Kidney (tissue), 14 donors: ENCODE data around the gene CDC34. TPM values are rescaled to one million over a fixed set of nuclear protein-coding genes. Genes with fewer than 3 reads are reported as not detected.

ENCODE experiments used
- DNase-seq, 5 donors: peaks; one replicate each; pipeline ENCODE4 v3.0.0-alpha.2; 2013 to 2020
- FAIRE-seq: peaks from 2 replicates; lab custom pipeline; 2012; peaks lifted over from hg19 to GRCh38; lab: Jason Lieb, UNC
- H3K27ac ChIP-seq, 2 donors: one replicate each; pipeline ENCODE4 v1.7.0; 2013; ENCODE audit warnings: low read depth in 2 of 2, low read length in 2 of 2, inconsistent platforms in 1 of 2
- H3K27me3 ChIP-seq: one replicate; pipeline ENCODE4 v1.7.1; 2013; ENCODE audit warnings: low read length, inconsistent platforms; ENCODE audit not compliant: control insufficient read depth, insufficient read depth
- H3K36me3 ChIP-seq, 3 donors: one replicate each; pipeline versions ENCODE4 v1.7.0 to v1.7.1; 2013; ENCODE audit warnings: low read length in 3 of 3, control low read depth in 1 of 3, inconsistent platforms in 1 of 3; ENCODE audit not compliant: insufficient read depth in 3 of 3, control insufficient read depth in 2 of 3
- H3K4me1 ChIP-seq, 3 donors: one replicate each; pipeline versions ENCODE4 v1.7.0 to v1.7.1; 2013; ENCODE audit warnings: low read length in 3 of 3, inconsistent platforms in 1 of 3, low read depth in 1 of 3; ENCODE audit not compliant: control insufficient read depth in 2 of 3, insufficient read depth in 2 of 3
- H3K4me3 ChIP-seq, 3 donors: one replicate each; pipeline versions ENCODE4 v1.7.0 to v1.8.1; 2013; ENCODE audit warnings: low read length in 3 of 3, control low read depth in 1 of 3, inconsistent platforms in 1 of 3
- H3K9ac ChIP-seq, 3 donors: one replicate each; pipeline versions ENCODE4 v1.7.0 to v1.7.1; 2013; ENCODE audit warnings: low read length in 3 of 3, control low read depth in 1 of 3, inconsistent platforms in 1 of 3
- H3K9me3 ChIP-seq, 3 donors: one replicate each; pipeline versions ENCODE4 v1.7.0 to v1.7.1; 2013; ENCODE audit warnings: low read length in 3 of 3, control low read depth in 1 of 3, inconsistent platforms in 1 of 3; ENCODE audit not compliant: control insufficient read depth in 2 of 3, insufficient read depth in 1 of 3
- CTCF ChIP-seq: IDR thresholded peaks from 3 replicates; pipeline ENCODE4 v1.5.1; 2012; ENCODE audit warnings: mild to moderate bottlenecking, moderate library complexity, borderline replicate concordance; ENCODE audit not compliant: insufficient read depth; ENCODE audit errors: extremely low read depth
- intact Hi-C: fragments of 100-400 bp; cut with DNase I; formaldehyde crosslinking; loops from one replicate; pipeline ENCODE4 v1.11.1; 2022
- polyA plus RNA-seq: library from polyadenylated mRNA; stranded (reverse); fragments of 350-450 nt; fragmentation: Illumina TruSeq; extraction: RNeasy Lipid Tissue Mini Kit (QIAGEN cat#74804); gene quantifications from one replicate; pipeline ENCODE4 v1.2.3, GENCODE V29; 2014; ENCODE audit warnings: low read depth, low replicate concordance; ENCODE audit not compliant: insufficient read depth
- total RNA-seq: library from RNA; stranded (reverse); fragmentation: NEBNext Ultra II Directional; extraction: Animal tissue kit (Norgen Biotek cat#: 25700); gene quantifications from one replicate; pipeline ENCODE4 v1.2.1, GENCODE V29; 2021
- donor health status: control.
- donor health status: control.
- donor health status: control.
- donor health status: control.
- donor health status: control.
- donor health status: DM: yes; HTN: yes; CAD: no.
- donor health status: Normal renal cell carcinoma (clear cell type).

CDC34 gene
- total and polyA plus RNA-seq, 2 donors from 2014 or later = 33.8 to 72.3 TPM

GRCh38 chr19:491146-491741 is 40.3 kb upstream of the CDC34 start:
- Histone ChIP-seq H3K9me3 (no peaks in the 10 kb centered on the region), H3K4me1 (peaks cover 0 to 5% (median 3%) of the 10 kb centered on the region in 3 donors), H3K27ac (no peak overlapping the region), H3K4me3 (no peak overlapping the region), H3K9ac (no peak overlapping the region), H3K36me3 (no peaks in the 10 kb centered on the region), H3K27me3 (no peaks in the 10 kb centered on the region)
- TF ChIP-seq CTCF = no peak
- intact Hi-C loops = no loop called here
- FAIRE-seq (no peak), DNase-seq (peak in 2 of 5 donors; percentile 67 to 80)

DNA sequence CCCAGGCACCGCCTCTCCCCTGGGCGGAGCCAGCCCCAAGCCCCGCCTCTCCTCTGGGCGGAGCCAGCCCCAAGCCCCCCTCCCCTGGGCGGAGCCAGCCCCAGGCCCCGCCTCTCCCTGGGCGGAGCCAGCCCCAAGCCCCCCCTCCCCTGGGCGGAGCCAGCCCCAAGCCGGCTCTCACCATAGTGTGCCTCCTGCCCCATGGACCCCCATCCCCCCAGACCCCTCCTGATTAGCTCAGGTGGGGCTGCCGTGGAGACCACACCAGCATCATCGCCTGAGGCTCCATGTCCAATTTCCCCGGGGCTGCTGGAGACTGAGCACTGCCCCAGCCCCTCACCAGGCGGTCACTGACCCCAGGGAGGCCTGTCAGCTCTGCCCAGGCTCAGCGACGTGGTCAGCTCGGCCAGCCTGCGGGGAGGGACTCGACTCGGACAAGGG is 39.4 kb upstream of the CDC34 start:
- intact Hi-C loops = no loop called here
- Histone ChIP-seq H3K27me3 (no peaks in the 10 kb centered on the region), H3K9ac (no peak overlapping the region), H3K4me1 (peaks cover 0 to 5% (median 3%) of the 10 kb centered on the region in 3 donors), H3K27ac (no peak overlapping the region), H3K9me3 (no peaks in the 10 kb centered on the region), H3K36me3 (no peaks in the 10 kb centered on the region), H3K4me3 (no peak overlapping the region)
- FAIRE-seq (no peak), DNase-seq (peak in 1 of 5 donors; percentile 70)
- TF ChIP-seq CTCF = no peak

GRCh38 chr19:493391-494170 is 38.0 kb upstream of the CDC34 start:
- Histone ChIP-seq H3K4me3 (no peak overlapping the region), H3K9me3 (no peaks in the 10 kb centered on the region), H3K4me1 (peaks cover 0 to 9% (median 3%) of the 10 kb centered on the region in 3 donors), H3K9ac (no peak overlapping the region), H3K27me3 (peaks cover 7% of the 10 kb centered on the region), H3K27ac (no peak overlapping the region), H3K36me3 (no peaks in the 10 kb centered on the region)
- intact Hi-C loops = no loop called here
- no peak for FAIRE-seq
- TF ChIP-seq CTCF = no peak
- DNase-seq = peak in 1 of 5 donors; percentile 57
